Glomerular endothelial cell (primary cell): ENCODE data around the gene MYO1D. TPM values are rescaled to one million over a fixed set of nuclear protein-coding genes. Genes with fewer than 3 reads are reported as not detected.

Source experiments
- DNase-seq: peaks from one replicate; pipeline ENCODE4 v3.0.0-alpha.2; 2011; ENCODE audit warnings: low read depth, low spot score; ENCODE audit errors: extremely low read depth
- total RNA-seq: library from RNA; depleted of rRNA; stranded (reverse); fragments of >200 nt; gene quantifications from 2 replicates; pipeline ENCODE4 v1.2.3, GENCODE V29; 2015

MYO1D gene
- total RNA-seq, 1 donor from 2014 or later, result 73.7 TPM

GRCh38 chr17:32591405-32591804, 285.5 kb downstream of the MYO1D start:
- DNase-seq, result no peak

GRCh38 chr17:32590974-32591373, 285.9 kb downstream of the MYO1D start:
- no peak for DNase-seq

- DNase-seq, result no peak
Measured at GRCh38 chr17:32588982-32589381, 287.9 kb downstream of the MYO1D start.

- no peak for DNase-seq
Measured at GRCh38 chr17:32588135-32588534, 288.8 kb downstream of the MYO1D start.

- DNase-seq, result no peak
Measured at GRCh38 chr17:32586666-32587065, 290.3 kb downstream of the MYO1D start.

- no peak for DNase-seq
Measured at GRCh38 chr17:32584792-32585191, 292.1 kb downstream of the MYO1D start.

GRCh38 chr17:32583053-32583452, 293.9 kb downstream of the MYO1D start:
- DNase-seq, result no peak

GRCh38 chr17:32575852-32576251, 301.1 kb downstream of the MYO1D start:
- no peak for DNase-seq

GRCh38 chr17:32570081-32570396, 306.9 kb downstream of the MYO1D start:
- DNase-seq, result no peak

GRCh38 chr17:32569171-32570080, 307.5 kb downstream of the MYO1D start:
- no peak for DNase-seq

GRCh38 chr17:32568705-32569104, 308.2 kb downstream of the MYO1D start:
- DNase-seq, result no peak

GRCh38 chr17:32567511-32567910, 309.4 kb downstream of the MYO1D start:
- DNase-seq, result no peak

GRCh38 chr17:32567086-32567485, 309.8 kb downstream of the MYO1D start:
- no peak for DNase-seq

- DNase-seq, result no peak
Measured at GRCh38 chr17:32566303-32566702, 310.6 kb downstream of the MYO1D start.

- DNase-seq, result no peak
Measured at GRCh38 chr17:32565401-32565800, 311.5 kb downstream of the MYO1D start.

GRCh38 chr17:32564325-32564724, 312.6 kb downstream of the MYO1D start:
- no peak for DNase-seq

- no peak for DNase-seq
Measured at GRCh38 chr17:32563583-32563982, 313.3 kb downstream of the MYO1D start.

GRCh38 chr17:32558997-32559650, 317.8 kb downstream of the MYO1D start:
- DNase-seq, result no peak

- DNase-seq, result no peak
Measured at GRCh38 chr17:32558326-32558955, 318.5 kb downstream of the MYO1D start.

- DNase-seq, result no peak
Measured at GRCh38 chr17:32555611-32556310, 321.2 kb downstream of the MYO1D start.

GRCh38 chr17:32553168-32553567, 323.8 kb downstream of the MYO1D start:
- no peak for DNase-seq
